ENCODE data around the gene ABCG1.

The ABCG1 gene

DNA sequence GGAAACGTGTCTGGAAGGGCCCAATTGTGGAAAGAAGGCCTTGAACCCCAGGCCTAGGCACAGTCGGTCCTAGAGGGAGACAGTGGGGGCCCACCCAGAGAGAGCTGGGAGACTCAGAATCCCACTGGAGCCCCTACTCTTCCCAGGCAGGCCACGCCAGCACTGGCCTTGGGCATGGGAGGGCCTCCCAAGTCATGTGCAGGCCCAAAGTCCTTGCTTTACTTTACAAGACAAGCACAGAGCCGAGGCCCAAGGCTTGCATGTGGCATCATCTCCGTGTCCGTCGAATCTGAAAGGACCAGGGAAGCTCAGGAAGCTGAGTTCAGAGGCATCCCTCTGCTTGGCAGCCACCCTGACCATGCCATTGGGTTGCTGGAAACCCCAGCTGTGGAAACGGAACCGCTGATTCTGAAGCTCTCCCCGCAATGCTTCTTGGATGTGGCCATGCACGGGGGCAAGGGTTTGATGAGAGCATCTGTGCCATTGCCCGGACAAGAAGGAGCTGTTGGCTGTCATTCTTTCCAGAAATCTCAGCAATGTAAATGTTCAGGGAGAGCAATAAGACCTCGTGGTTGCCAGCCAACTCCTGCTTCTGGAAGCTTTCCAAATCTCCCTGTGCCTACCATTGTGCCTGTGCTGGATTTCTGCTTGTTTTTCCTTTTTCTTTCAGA lies 32.8 kb downstream of the ABCG1 start:
- DNase-seq (ENCODE audit: low read depth) = no peak

DNA sequence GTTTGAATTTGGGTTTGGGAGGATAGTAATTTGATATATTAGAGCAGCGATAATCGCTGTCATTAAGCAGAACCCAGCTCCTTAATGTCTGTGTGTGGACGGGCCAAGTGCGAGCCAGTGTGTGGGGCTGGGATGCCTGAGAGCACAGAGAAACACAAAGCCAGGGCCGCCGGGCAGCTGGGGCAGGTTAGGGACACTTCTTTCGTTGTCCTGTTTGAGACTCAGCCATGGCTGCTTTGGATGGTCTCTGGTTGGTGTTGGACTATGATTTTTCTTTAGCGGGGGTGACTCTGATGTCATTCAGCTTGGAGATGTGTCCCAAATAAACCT lies 33.4 kb downstream of the ABCG1 start:
- no peak for DNase-seq (ENCODE audit: low read depth)

DNA sequence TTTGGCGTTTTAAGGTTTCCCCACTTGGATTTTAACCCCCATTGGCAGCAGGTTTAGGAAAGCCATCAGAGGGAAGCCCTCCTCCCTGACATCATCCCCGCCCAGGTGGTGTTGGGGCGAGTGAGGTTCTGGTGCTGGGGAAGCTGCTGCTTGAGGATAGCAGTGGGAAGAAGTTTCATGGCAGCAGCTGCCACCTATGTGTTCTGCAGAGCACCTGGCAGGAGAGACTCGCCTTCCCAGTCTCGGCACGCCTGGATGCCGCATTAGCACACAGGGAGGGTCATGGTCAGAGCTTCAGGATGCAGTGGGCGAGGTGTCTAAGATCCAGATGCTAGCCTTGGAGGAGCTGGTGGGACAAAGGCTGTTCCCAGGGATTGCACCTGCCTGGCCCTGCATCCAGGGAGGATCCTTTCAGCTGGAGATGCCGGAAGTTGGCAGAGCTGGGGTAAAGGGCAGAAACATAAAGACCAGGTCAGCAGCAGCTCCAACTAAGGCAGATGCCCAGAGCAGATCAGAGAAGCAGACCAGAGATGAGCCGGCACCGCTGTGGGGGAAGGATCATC lies 33.9 kb downstream of the ABCG1 start:
- DNase-seq (ENCODE audit: low read depth) = no peak

DNA sequence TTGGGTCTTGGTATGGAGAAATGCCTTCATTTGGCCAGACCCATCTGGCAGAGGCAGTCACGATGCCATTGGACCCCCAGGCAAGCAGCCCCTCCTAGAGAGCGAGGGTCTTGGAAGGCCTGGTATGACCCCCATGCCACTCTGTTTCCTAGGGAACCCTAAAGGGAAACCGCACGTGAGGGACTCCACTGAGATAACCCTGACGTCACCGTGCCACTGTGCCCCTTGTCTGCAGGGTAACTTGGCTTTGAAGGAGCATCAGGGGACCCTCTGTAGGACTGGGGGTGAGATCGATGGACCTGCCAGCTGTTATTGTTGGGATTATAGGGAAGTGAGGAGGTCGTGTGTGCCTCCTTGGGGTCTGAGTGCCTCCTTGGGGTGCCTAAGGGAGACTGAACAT lies 34.5 kb downstream of the ABCG1 start:
- DNase-seq (ENCODE audit: low read depth) = no peak

DNA sequence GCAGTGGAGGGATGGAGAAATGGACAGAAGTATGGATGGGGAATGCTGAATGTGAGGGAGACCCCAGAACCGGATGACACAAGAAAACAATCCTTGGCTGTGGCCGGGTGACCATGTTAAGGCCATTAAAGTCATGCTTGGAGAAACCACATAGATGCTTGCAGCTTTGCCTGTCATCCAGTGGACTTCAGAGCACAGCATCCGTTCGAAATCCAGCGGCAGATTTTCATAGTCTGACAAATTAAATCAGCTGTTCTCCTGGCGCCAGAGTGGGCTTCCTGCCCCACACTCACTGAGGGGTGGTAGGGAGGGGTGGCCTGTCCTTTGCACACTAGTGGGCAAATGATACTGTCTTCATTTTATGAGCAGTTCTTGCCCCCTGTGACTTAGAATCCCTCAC lies 35.1 kb downstream of the ABCG1 start:
- DNase-seq (ENCODE audit: low read depth) = no peak

DNA sequence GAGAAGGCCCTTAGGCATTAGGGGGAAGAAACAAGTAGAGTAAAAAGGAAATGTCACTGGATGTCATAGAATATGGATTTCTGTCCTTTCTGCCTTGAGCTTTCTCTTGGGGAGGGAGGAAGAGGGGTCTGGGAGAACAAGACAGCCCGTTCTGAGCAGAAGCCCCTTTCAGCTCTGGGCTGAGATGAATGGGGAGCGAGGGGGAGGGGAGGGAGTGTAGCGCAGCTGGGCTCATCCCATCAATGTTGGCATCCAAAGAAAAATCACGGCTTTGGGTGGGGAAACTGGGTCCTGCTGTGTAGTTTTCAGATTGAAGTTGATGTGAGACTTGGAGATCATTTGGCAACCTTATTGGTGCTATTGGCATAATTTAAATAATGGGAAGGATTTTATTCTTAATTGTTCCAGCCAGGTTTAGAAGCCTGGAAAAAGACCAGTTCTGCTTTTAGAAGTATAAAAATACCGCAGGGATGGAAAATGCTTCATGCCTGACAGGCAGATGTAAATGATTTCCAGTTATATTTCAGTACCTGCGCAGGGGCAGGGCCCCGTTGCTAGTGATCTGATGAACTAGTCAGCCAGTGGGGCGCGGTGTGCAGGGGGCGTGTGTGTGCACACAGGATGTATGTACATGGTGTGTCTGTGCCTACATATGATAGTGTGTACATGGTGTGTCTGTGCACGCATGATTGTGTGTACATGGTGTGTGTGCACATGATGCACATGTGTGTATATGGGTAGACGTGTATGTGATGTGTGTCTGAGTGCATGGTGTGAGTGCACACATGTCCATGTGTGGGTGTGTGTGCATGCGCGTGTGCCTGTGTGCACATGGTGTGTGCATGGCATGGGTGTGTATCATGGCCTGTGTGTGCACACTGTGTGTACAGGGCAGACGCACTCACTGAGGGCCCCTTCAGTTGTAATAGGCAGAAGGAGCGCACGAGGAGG lies 36.0 kb downstream of the ABCG1 start:
- DNase-seq (ENCODE audit: low read depth) = no peak

DNA sequence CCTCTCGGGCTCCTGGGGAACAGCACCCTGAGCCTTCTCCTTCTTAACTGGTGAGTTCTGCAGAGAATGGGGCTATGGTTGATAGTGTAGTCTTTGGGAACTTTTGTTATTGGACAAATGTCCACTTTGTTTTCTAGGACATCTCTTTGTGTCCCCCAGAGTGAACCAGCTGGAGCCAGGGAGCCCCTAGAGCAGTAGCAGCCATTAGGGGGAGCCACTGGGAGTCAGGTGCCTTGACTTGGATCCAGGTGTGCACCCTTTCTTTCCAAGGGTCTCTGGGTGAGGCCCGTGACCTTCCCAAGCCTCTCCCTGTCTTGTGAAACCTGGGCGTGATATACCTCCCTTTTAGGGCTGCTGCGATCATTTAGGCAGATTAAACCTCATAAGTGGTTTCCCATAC lies 36.9 kb downstream of the ABCG1 start:
- no peak for DNase-seq (ENCODE audit: low read depth)

DNA sequence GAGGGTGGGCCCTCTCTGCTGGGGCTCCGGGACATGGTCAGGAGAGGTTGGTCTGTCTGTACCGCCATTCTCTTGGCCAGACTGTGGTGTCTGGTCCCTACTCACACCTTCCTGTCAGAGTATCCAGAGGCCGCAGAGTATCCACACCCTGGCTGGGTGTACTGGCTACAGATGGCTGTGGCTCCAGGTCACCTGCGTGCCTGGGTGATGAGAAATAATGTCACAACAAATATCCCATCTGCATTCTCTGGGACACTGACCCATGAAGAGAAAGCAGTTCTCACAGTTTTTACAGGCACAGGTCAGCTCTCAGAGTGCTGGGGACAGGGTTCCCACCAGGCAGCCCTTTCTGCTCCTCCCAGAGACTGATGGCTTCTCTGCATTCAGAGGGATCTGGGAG lies 37.4 kb downstream of the ABCG1 start:
- DNase-seq (ENCODE audit: low read depth) = no peak

DNA sequence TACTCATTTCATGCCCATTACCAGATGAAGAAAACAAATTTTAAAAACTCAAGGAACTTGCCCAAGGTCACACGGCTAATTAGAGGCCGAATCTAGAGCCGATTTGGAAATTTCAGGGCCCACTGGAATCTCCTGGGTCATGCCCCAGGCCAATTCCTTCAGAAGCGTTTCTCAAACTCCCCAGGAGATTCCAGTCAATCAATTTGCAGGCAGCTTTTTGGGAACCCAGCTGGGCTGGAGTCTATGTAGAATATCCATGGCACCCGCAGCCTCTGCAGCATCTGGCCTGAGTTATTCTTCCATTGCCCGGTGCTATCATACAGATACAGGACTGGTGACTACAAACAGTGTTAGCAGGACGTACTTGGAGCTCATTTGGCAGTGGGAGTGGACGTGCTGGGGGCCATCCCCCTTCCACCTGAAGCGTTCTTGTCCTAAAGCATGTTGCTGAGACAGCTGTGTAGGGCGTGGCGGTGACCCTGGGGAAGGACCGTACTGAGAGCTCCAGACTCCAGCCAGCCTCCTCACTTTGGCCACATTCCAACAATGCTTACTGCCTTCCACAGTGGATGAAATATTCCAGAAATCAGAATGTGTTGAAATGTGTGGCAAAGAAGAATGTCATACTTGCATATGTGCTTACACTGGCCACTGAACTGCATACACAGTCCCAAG lies 38.3 kb downstream of the ABCG1 start:
- DNase-seq (ENCODE audit: low read depth) = no peak

DNA sequence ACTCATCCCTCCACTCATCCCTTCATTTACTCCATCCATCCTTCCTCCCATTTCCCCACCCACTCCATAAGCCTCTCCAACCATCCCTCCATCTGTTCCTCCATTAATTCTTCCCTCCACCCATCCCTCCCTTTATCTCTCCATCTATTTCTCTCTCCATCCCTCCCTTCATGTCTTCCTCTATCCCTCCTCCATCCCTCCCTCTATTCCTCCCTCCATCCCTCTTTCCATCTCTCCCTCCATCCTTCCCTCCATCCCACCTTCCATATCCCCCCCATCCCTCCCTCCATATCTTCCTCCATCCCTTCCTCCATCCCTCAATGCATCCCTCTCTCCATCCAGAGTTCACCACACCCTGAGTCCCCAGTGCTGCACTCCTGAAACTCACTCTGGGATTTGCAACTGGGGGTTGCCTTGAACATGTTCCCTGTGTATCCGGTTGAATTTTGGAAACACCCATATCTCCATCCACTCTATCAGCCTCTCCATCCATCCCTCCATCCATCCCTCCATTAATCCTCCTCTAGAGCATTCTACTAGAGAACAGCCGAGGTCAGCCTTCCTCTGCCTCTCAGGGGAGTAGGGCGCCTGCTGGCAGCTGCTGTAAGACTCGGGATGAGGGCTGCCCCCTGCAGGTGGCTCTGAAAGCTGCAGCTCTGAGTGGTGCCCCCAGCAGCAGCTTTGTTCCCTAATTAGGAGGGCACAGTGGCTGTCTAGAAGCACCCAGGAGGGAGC lies 39.4 kb downstream of the ABCG1 start:
- DNase-seq (ENCODE audit: low read depth) = peak; percentile 59

DNA sequence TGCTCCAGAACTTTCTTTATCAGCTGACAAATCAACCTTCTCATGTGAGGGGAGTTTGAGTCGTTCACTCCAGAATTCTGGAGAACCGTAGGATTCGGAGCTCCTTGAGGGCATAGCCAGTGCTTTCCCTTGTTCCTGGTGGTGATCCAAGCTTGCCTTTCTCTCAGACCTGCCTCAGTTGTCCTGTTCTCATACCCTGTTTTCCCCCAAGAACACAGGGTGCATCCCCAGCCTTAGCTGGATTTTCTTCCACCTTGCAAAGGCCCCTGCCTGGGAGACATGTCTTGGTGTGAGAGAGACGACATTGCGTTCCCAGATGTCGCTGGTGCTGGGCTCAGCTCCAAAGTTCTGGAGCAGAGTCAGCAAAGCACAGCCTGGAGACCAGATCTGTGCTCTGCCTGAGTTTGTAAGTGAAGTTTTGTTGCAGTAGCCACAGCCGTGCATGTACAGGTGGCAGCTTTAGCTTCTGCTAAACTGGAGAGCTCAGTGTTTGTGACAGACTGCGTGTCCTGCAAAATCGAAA lies 40.0 kb downstream of the ABCG1 start:
- DNase-seq (ENCODE audit: low read depth) = no peak

DNA sequence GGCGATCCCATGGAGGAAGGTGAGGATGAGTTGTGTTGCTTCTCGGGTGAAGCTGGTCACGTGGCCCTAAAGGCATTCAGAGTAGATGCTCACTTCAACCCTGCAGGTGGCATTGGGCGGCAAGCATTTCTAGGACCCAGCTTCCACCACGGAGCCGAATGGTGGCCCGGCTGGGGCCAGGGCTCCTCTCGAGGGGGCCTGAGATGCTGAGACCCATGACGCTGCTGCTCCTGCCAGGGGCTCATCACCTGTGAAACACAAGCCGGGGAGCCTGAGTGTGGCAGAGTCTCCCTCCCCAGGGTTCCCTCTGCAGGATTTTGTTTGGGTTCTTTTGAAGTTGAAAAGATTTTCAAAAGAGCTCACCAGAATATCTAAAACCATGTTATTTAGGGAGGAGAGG lies 41.2 kb downstream of the ABCG1 start:
- no peak for DNase-seq (ENCODE audit: low read depth)

DNA sequence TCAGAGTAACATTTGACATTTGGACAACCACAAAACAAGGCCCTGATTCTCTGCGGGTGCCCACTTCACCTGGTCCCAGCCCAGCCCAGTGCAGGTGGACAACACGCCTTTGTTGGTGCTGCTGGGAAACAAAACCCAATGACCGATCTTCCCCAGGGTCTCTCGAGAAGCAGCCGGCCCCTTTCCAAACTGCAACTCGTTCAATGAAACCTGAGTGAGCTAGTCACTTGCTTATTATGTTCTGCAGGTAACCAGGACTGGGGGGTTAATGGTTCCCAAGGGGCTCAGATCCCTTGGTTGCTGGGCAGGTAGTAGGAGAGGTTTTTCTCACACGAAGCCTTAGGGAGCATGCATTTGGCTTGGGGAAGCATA lies 42.9 kb downstream of the ABCG1 start:
- no peak for DNase-seq (ENCODE audit: low read depth)

DNA sequence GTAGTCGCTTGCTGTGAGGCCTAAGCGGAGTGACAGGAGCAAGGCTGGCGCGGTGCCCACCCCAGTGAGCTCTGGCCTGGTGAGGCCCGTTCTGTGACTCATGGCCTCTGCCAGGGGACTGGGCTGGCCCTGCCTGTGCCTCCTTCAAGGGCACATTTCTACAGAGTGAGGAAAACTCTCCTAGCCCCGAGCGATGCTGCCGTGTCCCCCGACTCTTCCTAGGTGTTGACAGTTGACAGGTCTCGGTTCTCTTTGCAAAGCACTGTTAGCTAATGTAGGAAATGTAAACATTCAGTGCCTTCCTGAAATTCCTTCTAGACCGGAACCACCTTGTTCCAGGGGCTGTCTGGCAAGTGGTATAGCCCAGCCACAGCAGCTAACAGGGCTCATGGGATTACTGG lies 43.9 kb downstream of the ABCG1 start:
- no peak for DNase-seq (ENCODE audit: low read depth)

DNA sequence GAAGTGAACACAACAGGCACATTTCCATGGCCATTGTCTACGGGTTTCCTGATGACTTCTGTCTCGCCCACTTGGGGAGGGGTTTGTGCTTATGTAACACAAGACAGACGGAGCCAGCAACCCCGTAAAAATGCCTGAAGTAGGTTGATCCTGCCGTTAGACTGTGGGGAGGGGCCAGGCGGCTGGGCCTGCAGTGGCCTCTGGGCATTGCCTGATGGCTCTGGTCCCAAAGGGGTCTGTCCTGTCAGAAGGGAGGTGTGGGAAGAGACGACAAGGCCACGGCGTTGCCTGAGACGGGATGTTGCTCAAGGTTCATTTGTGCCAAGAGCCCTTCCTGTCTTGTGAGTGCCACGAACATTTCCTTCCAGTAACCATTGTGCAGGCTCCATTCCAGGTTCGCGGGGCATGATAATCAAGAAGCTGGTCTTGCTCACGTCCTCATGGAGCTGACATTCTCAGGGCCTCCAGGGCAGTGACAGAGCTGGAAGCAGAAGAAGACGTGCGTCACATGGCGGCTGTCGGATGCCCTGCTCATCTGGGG lies 44.7 kb downstream of the ABCG1 start:
- no peak for DNase-seq (ENCODE audit: low read depth)

DNA sequence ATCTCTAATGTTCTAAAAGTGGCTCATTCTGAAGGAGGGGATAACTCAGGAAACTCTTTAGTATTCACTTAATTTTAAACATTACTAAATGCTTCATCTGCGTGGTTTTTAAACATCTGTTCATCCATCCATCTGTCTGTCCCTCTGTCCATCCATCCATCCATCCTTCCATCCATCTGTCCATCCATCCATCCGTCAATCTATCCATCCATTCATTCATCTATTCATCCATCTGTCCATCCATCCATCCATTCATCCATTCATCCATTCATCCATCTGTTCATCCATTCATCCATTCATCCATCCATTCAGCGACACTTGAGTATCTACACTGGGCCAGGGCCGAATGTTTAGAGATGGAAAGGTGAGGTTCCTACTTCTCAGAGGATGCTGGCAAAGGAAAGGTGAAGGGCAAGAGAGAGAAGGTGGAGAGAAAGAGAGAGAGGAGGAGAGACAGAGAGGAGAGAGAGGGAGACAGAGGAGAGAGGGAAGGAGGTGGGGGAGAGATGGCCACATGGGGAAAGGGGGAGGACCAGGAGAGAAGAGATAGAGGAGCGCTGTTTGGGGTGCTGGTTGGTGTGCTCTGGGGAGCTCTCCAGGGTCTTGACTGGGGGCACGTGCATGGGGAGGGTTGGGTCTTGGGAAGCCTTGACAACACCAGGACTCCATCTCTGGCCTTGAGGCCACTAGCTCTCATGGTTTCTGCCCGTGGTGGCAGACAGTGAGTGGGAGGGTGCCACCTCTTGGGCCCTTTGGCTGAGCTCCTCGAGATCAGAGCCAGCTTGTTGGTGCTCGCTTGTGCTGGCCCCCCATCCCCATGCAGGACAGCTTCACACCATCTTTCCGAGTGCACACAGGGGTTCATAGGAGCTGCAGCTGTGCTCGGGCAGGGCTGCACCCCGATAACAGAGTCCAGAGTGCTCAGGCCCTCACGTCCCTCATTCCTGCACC lies 45.6 kb downstream of the ABCG1 start:
- DNase-seq (ENCODE audit: low read depth) = no peak

DNA sequence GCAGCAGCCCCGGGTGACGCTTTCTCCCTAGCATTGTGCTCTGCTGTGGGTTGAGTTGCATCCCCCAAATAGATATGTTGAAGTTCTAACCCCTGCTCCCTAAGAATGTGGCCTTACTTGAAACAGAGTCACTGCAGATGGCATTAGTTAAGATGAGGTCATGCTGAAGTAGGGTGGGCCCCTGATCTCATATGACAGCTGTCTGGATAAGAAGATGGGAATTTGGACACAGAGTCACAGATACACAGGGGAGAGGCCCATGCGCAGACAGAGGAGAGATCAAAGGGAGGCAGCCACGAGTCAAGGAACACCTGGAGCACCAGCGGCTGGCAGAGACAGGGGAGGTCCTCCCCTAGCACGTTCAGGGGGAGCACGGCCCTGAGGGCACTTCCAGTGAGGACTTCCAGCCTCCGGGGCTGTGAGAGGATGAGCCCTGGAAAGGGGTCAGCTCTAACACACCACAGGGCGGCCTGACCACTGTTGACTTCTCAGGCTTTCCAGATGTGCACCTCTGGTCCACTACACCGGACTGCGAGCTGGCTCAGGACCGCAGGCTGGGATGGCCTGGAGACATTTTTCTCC lies 46.4 kb downstream of the ABCG1 start:
- no peak for DNase-seq (ENCODE audit: low read depth)

DNA sequence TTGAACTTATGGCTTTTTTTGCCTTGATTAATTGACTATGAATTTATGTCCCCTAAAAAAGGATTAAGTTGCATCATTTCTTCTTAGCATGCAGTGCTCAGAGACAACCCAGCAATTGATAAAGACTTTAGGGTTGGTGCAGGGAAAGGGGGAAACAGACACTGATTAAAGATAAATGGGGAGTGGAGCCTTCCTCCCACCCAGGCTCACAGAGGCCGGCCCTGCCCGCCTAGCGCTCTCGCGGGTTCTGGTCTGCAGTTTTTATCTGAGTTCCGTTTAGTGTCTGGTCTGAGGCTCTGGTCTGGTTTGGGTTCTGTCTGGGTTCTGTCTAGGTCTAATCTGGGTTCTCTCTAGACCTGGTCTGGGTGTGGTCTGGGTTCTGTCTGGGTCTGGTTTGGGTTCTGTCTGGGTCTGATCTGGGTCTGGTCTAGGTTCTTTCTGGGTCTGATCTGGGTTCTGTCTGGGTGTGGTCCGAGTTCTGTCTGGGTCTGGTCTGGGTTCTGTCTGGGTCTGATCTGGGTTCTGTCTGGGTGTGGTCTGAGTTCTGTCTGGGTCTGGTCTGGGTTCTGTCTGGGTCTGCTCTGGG lies 48.1 kb downstream of the ABCG1 start:
- no peak for DNase-seq (ENCODE audit: low read depth)

DNA sequence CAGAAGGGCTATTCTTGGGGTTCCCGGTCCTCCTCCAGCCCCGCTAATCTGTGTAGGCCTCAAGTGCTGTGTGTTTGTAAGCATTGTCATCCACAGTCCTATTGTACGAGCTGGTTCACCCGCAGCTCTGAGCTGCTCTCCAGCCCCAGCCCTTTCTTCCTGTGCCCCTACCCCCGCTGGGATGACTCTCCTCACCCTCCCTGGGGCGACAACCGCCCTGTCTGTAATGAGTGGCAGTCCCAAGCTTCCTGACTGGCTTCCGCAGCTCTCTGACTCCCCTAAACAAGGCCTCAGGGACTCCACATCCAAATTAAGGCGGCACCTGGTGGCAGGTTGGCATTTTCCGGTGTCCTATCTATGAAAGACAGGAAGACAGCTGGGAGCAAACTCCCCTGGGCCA lies 50.4 kb downstream of the ABCG1 start:
- DNase-seq (ENCODE audit: low read depth) = no peak

DNA sequence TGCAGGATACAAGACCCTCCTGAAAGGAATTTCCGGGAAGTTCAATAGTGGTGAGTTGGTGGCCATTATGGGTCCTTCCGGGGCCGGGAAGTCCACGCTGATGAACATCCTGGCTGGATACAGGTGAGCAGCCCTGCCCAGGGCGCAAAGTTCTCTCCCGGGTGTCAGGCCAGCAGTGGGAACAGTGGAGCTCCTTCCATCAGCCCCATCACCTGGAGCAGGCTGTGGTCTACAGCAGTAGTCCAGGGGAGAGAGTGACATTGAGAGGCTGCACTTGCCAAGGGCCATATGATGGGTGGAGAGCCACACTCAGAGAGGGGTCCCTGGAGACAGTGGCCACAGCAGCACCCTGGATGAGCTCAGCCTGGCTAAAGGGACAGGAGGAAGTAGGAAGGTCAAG lies 52.1 kb downstream of the ABCG1 start:
- no peak for DNase-seq (ENCODE audit: low read depth)
